BLaER1 treated with 17β-estradiol and CSF1 and Interleukin-3, amounts not matched to agents 10 nM and 100 nM (cell line): ENCODE measurements around the gene CUX1.
"Not testable (repeated sequence)": the region's sequence is repeated elsewhere in the genome, so short reads cannot be mapped to it uniquely, and the experiment has no call there.

Experiments used
- H3K27ac ChIP-seq, 11 experiments: shearing (Covaris generic); formaldehyde crosslinking; 2 replicates each; pipeline ENCODE4 v1.8.1; 2022
- H3K27me3 ChIP-seq, 11 experiments: shearing (Covaris generic); formaldehyde crosslinking; 2 replicates each; pipeline ENCODE4 v1.8.1; 2022
- H3K36me3 ChIP-seq, 11 experiments: shearing (Covaris generic); formaldehyde crosslinking; 2 replicates each; pipeline ENCODE4 v1.8.1; 2022
- H3K4me1 ChIP-seq, 10 experiments: shearing (Covaris generic); formaldehyde crosslinking; 2 replicates each; pipeline ENCODE4 v1.8.1; 2022
- H3K4me2 ChIP-seq, 11 experiments: shearing (Covaris generic); formaldehyde crosslinking; 2 replicates each; pipeline ENCODE4 v1.8.1; 2022
- H3K4me3 ChIP-seq, 10 experiments: shearing (Covaris generic); formaldehyde crosslinking; 2 replicates each; pipeline ENCODE4 v1.8.1; 2022
- H3K9ac ChIP-seq, 11 experiments: shearing (Covaris generic); formaldehyde crosslinking; 2 replicates each; pipeline ENCODE4 v1.8.1; 2022
- H3K9me3 ChIP-seq, 11 experiments: shearing (Covaris generic); formaldehyde crosslinking; replicated peaks in 1 of 11; 2 replicates each; pipeline ENCODE4 v1.8.1; 2022
- H4K20me1 ChIP-seq, 11 experiments: shearing (Covaris generic); formaldehyde crosslinking; 2 replicates each; pipeline ENCODE4 v1.8.1; 2022
- Cebpa-rat ChIP-seq, 11 experiments: shearing (Covaris generic); IDR thresholded peaks; 2 replicates each; pipeline ENCODE4 v1.8.1; 2022

Gene CUX1

GRCh38 chr7:101828301-101829020 is 11.0 kb downstream of the CUX1 start:
- H3K4me2 ChIP-seq = peak overlapping the region in 5 of 11 experiments; percentile 42 to 78 (median 68); a peak in 10 of 22 replicates
- peak overlapping the region in 6 of 11 experiments; percentile 1 to 55 (median 40); a peak in 7 of 22 replicates for H3K27ac ChIP-seq
- no peak for TF ChIP-seq Cebpa-rat (IDR thresholded peaks at IDR 0.05)
- H3K4me3 ChIP-seq = no peak overlapping the region
- no peaks in the 10 kb centered on the region; a peak in 1 of 22 replicates for H3K9me3 ChIP-seq
- peak overlapping the region in 3 of 11 experiments; percentile 11 to 53 (median 31); a peak in 5 of 22 replicates for H3K9ac ChIP-seq
- peaks cover 8 to 86% (median 53%) of the 10 kb centered on the region in 11 experiments; a peak in 21 of 22 replicates for H3K36me3 ChIP-seq
- peaks cover 39 to 73% (median 52%) of the 10 kb centered on the region in 10 experiments for H3K4me1 ChIP-seq
- peaks cover 100% of the 10 kb centered on the region in 11 experiments for H4K20me1 ChIP-seq
- H3K27me3 ChIP-seq = no peaks in the 10 kb centered on the region

- Histone ChIP-seq H3K9me3 (no peaks in the 10 kb centered on the region; a peak in 1 of 22 replicates), H3K36me3 (peaks cover 10 to 90% (median 53%) of the 10 kb centered on the region in 11 experiments; a peak in 21 of 22 replicates), H3K27me3 (no peaks in the 10 kb centered on the region), H3K4me2 (peak overlapping the region in 3 of 11 experiments; percentile 68 to 78 (median 76); a peak in 5 of 22 replicates), H3K4me3 (no peak overlapping the region), H3K27ac (no peak overlapping the region), H3K9ac (no peak overlapping the region), H4K20me1 (peaks cover 99 to 100% (median 100%) of the 10 kb centered on the region in 11 experiments), H3K4me1 (peaks cover 30 to 72% (median 43%) of the 10 kb centered on the region in 10 experiments)
- TF ChIP-seq Cebpa-rat (IDR thresholded peaks at IDR 0.05) = no peak
Measured at GRCh38 chr7:101829374-101829773, 11.9 kb downstream of the CUX1 start.

GRCh38 chr7:101829821-101830220 is 12.4 kb downstream of the CUX1 start:
- Histone ChIP-seq H3K27ac (no peak overlapping the region), H3K4me3 (no peak overlapping the region), H3K27me3 (no peaks in the 10 kb centered on the region), H3K4me2 (peak overlapping the region in 2 of 11 experiments; percentile 57 to 76; a peak in 3 of 22 replicates), H4K20me1 (peaks cover 99 to 100% (median 100%) of the 10 kb centered on the region in 11 experiments), H3K36me3 (peaks cover 10 to 90% (median 55%) of the 10 kb centered on the region in 11 experiments; a peak in 21 of 22 replicates), H3K4me1 (peaks cover 25 to 70% (median 39%) of the 10 kb centered on the region in 10 experiments), H3K9ac (no peak overlapping the region), H3K9me3 (peaks cover 0 to 1% (median 0%) of the 10 kb centered on the region in 11 experiments; a peak in 1 of 22 replicates)
- no peak for TF ChIP-seq Cebpa-rat (IDR thresholded peaks at IDR 0.05)

DNA sequence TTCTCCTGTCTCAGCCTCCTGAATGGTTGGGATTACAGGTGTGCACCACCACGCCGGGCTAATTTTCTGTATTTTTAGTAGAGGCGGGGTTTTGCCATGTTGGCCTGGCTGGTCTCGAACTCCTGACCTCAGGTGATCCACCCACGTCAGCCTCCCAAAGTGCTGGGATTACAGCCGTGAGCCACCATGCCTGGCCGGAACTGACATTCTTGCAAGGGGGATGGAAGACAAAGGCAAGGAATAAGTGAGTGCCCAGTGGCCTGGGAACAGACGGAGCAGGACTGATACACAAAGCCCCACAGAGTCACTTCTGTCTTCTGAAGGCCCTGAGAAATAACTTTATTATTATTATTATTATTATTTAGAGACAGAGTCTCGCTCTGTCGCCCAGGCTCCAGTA is 14.0 kb downstream of the CUX1 start:
- not testable (repeated sequence) for H3K9ac ChIP-seq, H3K9me3 ChIP-seq, H3K4me3 ChIP-seq, H3K27me3 ChIP-seq, H3K4me2 ChIP-seq, H3K27ac ChIP-seq
- H3K4me1 ChIP-seq = peaks cover 16 to 54% (median 26%) of the 10 kb centered on the region in 10 experiments
- peaks cover 10 to 81% (median 59%) of the 10 kb centered on the region in 11 experiments; a peak in 21 of 22 replicates for H3K36me3 ChIP-seq
- peaks cover 99 to 100% (median 100%) of the 10 kb centered on the region in 11 experiments for H4K20me1 ChIP-seq

GRCh38 chr7:101832205-101832631 is 14.8 kb downstream of the CUX1 start:
- Histone ChIP-seq H3K9ac (no peak overlapping the region), H3K4me3 (no peak overlapping the region), H3K4me1 (peaks cover 18 to 46% (median 26%) of the 10 kb centered on the region in 10 experiments), H4K20me1 (peaks cover 99 to 100% (median 100%) of the 10 kb centered on the region in 11 experiments), H3K36me3 (peaks cover 10 to 78% (median 58%) of the 10 kb centered on the region in 11 experiments; a peak in 21 of 22 replicates), H3K4me2 (no peak overlapping the region), H3K27ac (no peak overlapping the region), H3K27me3 (no peaks in the 10 kb centered on the region), H3K9me3 (peaks cover 0 to 6% (median 0%) of the 10 kb centered on the region in 11 experiments; a peak in 3 of 22 replicates)
- TF ChIP-seq Cebpa-rat (IDR thresholded peaks at IDR 0.05) = no peak

GRCh38 chr7:101832685-101833375 is 15.4 kb downstream of the CUX1 start:
- peaks cover 10 to 76% (median 58%) of the 10 kb centered on the region in 11 experiments; a peak in 21 of 22 replicates for H3K36me3 ChIP-seq
- H3K4me2 ChIP-seq = no peak overlapping the region

GRCh38 chr7:101833799-101834198 is 16.4 kb downstream of the CUX1 start:
- Histone ChIP-seq H3K9ac (no peak overlapping the region), H3K4me2 (no peak overlapping the region), H3K36me3 (peaks cover 10 to 68% (median 56%) of the 10 kb centered on the region in 11 experiments; a peak in 21 of 22 replicates), H3K4me3 (no peak overlapping the region), H3K9me3 (peaks cover 0 to 6% (median 0%) of the 10 kb centered on the region in 11 experiments; a peak in 3 of 22 replicates), H3K27ac (no peak overlapping the region), H4K20me1 (peaks cover 99 to 100% (median 100%) of the 10 kb centered on the region in 11 experiments), H3K4me1 (peaks cover 11 to 30% (median 18%) of the 10 kb centered on the region in 10 experiments), H3K27me3 (no peaks in the 10 kb centered on the region)
- TF ChIP-seq Cebpa-rat (IDR thresholded peaks at IDR 0.05) = no peak

More at GRCh38 chr7:101832685-101833375, 15.4 kb downstream of the CUX1 start:
- peaks cover 0 to 6% (median 0%) of the 10 kb centered on the region in 11 experiments; a peak in 3 of 22 replicates for H3K9me3 ChIP-seq
- no peak overlapping the region for H3K4me3 ChIP-seq
- H4K20me1 ChIP-seq = peaks cover 99 to 100% (median 100%) of the 10 kb centered on the region in 11 experiments
- peaks cover 18 to 40% (median 24%) of the 10 kb centered on the region in 10 experiments for H3K4me1 ChIP-seq
- TF ChIP-seq Cebpa-rat (IDR thresholded peaks at IDR 0.05) = no peak
- no peak overlapping the region for H3K27ac ChIP-seq
- H3K9ac ChIP-seq = no peak overlapping the region
- no peaks in the 10 kb centered on the region for H3K27me3 ChIP-seq

DNA sequence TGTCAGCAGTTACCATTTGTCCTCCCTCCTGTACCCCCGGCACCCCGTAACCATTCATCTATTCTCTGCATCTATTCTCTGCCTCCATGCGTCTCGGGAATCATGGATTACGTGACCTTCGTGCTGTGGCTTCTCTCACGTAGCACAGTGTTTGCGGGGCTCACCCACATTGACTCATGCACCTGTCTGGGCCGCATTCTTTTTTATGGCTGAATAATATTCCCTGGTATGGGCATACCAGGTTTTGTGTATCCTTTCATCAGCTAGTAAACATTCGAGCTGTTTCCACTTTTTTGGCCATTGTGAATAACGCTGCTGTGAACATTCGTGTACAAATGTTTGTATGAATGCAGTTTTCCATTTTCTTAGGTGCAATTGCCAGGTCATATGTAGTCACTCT is 17.7 kb downstream of the CUX1 start:
- Histone ChIP-seq H4K20me1 (peaks cover 97 to 100% (median 100%) of the 10 kb centered on the region in 11 experiments), H3K27me3 (no peaks in the 10 kb centered on the region), H3K4me3 (no peak overlapping the region), H3K4me2 (no peak overlapping the region), H3K27ac (no peak overlapping the region), H3K36me3 (peaks cover 10 to 68% (median 47%) of the 10 kb centered on the region in 11 experiments; a peak in 21 of 22 replicates), H3K9ac (no peak overlapping the region), H3K4me1 (peaks cover 3 to 25% (median 17%) of the 10 kb centered on the region in 10 experiments; a peak in 18 of 20 replicates), H3K9me3 (peaks cover 0 to 8% (median 0%) of the 10 kb centered on the region in 11 experiments; a peak in 5 of 22 replicates)
- TF ChIP-seq Cebpa-rat (IDR thresholded peaks at IDR 0.05) = no peak

DNA sequence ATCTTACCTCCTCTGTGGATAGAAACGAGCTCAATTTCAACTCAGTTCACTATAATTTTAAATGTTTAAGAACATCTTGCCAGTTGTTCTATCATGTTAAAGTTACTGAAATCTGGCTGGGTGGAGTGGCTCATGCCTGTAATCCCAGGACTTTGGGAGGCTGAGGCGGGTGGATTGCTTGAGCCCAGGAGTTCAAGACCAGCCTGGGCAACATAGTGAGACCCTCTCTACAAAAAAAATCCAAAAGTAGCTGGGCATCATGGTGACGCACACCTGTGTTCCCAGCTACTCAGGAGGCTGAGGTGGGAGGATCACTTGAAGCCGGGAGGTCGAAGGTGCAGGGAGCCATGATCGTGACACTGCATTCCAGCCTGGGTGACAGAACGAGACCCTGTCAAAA is 20.0 kb downstream of the CUX1 start:
- Histone ChIP-seq H3K4me1 (peaks cover 0 to 25% (median 17%) of the 10 kb centered on the region in 10 experiments; a peak in 16 of 20 replicates), H4K20me1 (peaks cover 83 to 100% (median 99%) of the 10 kb centered on the region in 11 experiments), H3K36me3 (peaks cover 8 to 48% (median 27%) of the 10 kb centered on the region in 11 experiments; a peak in 19 of 22 replicates), H3K4me2 (peak overlapping the region in 2 of 11 experiments; percentile 15 to 17; a peak in 1 of 22 replicates)
- H3K9ac ChIP-seq, H3K9me3 ChIP-seq, H3K27me3 ChIP-seq, H3K27ac ChIP-seq, H3K4me3 ChIP-seq: not testable (repeated sequence)
